ENCODE results near the gene ARHGAP26.

The ARHGAP26 gene

DNA sequence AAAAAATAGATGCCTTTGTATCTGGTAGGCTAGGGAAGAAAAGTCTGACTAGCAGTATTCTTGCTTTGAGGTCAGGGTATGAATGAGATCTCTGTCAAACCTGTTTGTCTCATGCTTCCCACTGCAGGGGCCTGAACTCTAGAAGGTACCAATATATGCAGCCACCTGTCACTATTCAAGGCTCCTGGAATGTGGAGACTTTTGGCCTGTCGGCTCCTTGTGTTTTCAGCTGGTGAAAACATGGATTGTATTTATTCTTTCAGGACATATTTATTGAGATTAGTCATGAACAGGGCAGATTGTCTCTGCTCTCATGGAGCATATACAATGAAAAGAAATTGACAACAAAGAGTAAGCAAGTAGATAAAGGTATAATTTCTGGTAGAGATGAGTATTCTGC, 255.8 kb downstream of the ARHGAP26 start:
- no peak for DNase-seq

- no peak for DNase-seq
These were observed 256.2 kb downstream of the ARHGAP26 start for GRCh38 chr5:143026380-143026779.

DNA sequence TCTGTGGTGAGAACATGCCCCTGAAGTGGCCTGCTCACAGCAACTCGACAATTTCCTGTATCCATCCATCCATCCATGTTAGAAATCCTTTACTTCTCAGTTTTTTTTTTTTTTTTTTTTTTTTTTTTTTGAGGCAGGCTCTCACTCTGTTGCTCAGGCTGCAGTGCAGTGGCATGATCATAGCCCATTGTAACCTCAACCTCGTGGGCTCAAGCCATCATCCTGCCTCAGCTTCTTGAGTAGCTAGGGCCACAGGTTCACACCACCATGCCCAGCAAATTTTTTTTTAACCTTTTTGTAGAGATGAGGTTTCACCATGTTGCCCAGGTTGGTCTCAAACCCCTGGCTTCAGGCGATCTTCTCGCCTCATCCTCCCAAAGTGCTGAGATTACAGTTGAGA, 259.1 kb downstream of the ARHGAP26 start:
- no peak for DNase-seq

DNA sequence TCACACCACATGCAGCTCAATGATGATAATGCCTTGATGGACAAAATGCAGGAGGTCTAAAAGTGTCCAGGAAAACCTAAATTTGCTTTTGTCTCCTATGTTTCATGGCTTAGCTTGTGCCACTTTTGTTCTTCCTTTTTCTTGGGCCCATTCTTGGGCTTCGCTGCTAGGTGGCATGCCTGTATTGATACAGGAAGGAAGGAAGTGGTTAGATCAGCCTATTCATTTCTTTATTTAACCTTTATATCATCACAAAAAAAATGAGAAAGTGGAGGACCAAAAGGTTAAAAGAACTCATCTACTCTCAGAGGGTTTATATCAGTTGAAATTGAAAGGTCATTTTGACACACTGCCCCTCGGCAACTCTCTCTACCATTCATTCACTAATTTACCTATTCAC, 260.2 kb downstream of the ARHGAP26 start:
- no peak for DNase-seq

GRCh38 chr5:143031781-143032580, 261.8 kb downstream of the ARHGAP26 start:
- no peak for DNase-seq

GRCh38 chr5:143032581-143032836, 262.3 kb downstream of the ARHGAP26 start:
- DNase-seq, result peak; percentile 25

GRCh38 chr5:143033535-143034250, 263.5 kb downstream of the ARHGAP26 start:
- no peak for DNase-seq

- no peak for DNase-seq
These were observed 266.2 kb downstream of the ARHGAP26 start for GRCh38 chr5:143036146-143036927.

- peak; percentile 50 for DNase-seq
These were observed 266.9 kb downstream of the ARHGAP26 start for GRCh38 chr5:143037071-143037470.

- DNase-seq, result no peak
These were observed 267.5 kb downstream of the ARHGAP26 start for GRCh38 chr5:143037708-143038107.

DNA sequence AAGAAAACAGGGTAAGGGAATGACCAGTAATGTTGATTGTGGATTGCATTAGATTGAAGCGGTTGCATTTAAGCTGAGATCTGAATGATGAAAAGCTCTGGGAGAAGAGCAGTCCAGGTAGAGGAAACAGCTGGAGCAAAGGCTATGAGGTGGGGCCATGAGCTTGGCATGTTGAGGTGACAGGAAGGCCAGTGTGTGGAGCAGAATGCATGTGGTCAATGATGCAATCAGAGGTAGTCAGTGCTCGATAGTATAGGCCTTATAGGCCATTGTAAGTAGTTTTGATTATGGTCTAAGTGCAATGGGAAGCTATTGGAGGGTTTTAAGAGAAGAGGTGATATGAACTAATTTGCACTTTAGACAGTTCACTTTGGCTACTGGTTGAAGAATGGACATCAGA, 270.4 kb downstream of the ARHGAP26 start:
- DNase-seq, result no peak

- peak; percentile 88 for DNase-seq
These were observed 271.3 kb downstream of the ARHGAP26 start for GRCh38 chr5:143041461-143041860.

DNA sequence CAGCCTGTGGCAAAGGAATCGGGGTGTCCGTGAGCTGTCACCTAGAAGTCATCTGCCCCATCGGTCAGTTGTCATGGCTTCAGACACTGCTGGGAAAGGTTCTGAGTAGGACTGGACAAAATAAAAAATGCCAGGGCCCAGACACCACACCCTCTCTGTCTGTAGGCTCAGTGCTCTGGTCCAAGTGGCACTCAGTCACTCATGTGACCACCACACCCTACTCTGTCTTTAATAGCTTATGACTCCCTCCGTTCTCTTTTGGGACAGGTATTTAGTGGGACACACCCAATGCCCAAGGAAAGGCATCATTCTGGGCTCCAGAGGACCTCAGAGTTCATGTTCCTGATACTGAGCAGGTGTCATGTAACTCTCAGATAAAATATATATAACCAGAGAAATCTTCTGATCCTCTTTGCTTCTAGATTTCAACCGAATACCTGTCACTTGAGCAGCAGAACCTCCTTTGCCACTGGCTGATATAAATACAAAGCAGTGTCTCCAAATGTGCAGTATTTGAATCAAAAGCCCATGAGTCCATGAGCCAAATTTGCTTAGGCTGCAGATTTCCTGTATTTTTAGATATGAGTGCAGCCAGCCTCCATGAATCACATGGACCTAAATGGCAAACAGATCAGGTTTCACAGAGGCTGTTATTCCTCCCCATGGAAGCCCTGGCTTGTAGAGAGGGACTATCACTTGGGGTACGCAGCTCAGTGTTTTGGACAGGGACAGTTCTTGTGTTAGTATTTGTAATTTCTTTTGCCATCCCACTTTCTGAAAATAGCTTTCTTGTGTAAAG, 272.0 kb downstream of the ARHGAP26 start:
- peak; percentile 67 for DNase-seq

DNA sequence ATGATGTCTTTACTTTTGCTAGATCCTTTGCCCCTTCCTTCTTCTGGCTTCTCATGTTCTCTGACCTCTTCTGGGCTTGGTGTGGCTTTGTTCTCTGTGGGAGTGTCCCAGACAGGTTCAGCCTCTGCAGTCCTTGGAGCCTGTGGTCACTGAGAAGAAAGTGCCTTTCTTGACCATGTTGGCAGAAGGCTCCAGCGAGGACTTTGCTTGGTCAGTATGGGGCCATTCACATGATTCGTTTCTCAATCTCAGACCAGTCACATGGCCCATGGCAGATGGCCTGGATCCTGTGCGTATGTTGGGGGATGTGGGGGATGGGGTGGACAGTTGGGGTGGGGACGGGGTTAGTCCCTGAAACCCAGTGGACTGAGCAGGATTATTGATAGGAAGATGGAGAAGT, 274.1 kb downstream of the ARHGAP26 start:
- DNase-seq, result no peak

- no peak for DNase-seq
These were observed 274.9 kb downstream of the ARHGAP26 start for GRCh38 chr5:143045062-143045461.

DNA sequence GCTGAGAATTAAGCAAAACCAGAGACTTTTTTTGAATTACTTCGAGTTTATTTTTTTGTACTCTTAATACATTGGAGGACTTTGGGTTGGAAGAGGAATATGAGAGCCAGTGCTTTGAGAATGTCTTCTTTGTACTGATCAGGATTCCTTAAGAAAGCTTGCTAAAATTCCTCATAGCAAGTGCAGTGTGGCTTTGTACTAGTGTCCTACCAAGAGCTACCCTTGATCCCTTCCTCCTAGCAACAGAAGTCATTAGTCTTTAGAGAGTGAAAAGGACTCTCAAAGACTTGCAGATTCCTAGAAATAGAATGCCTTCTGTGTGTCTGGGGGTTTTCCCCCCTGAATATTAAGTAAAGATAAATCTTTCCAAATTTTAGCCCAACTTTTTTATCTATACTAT, 276.1 kb downstream of the ARHGAP26 start:
- no peak for DNase-seq

DNA sequence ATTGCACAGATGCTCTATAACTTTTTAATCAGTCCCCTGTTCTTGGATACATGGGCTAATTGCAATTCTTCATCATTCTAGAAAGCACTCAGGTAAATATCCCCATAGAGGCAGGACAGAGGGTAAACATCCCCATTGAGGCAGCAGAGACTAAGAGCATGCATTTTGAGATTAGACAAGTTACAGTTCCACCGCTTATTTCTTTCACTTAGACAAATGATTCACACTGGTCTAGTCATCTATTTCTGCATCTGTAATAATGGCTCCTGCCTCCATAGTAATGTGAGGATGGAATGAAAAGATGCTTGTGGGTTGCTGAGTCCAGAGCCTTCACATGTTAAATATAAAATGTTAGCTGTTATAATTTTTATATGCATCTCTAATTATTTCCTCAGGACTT, 276.9 kb downstream of the ARHGAP26 start:
- DNase-seq, result no peak

GRCh38 chr5:143050183-143050582, 280.0 kb downstream of the ARHGAP26 start:
- no peak for DNase-seq

GRCh38 chr5:143051244-143052058, 281.3 kb downstream of the ARHGAP26 start:
- DNase-seq, result peak; percentile 73

DNA sequence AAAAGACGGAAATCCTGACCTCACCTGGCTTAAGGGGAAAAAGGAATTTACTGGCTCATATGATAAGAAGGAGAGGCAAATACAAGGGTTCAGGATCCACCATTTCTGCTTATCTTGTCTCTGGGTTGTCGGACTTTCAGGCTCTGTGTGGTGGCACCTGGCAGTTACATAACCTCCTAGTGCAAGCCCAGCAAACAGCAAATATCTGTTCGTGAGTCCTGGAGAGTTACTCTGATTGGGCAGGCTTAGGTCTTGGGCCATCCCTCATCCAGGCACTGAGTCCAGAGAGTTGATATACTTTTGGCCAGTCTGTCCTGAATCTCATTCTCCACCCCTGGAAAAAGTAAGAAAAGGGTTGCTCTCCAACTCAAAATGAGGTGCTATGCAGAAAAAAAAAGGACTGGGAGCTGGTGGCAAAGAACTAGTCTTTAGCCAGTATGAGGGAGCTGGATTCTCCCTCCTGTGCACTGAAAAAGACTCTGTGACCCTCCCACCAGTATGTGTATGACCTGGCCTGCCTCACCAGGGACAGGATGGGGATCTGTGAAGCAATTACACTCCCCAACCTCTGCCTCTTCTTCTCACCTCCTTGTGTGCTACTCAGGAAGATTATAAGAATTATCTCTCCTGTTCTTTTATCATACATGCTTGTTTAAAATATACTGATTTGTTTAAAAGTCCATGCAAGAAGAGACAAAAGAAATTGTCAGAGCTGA, 282.9 kb downstream of the ARHGAP26 start:
- no peak for DNase-seq

DNA sequence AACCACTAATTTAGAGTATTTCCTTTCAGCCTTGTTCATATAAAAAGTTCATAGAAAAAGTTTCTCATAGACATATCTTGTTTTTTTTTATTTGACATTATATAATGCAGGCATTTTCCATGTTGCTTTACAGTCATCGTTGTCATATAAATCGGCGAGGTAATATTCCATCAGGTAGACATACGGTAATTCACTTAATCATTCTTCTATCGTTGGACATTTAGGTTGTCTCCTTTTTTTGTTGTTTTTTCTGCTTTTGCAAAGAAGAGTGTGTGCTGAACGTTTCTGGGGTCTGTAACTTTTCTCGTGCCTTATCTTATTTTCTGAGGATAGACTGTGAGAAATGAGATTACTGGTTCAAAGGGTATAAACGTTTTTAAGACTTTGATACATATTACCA, 283.6 kb downstream of the ARHGAP26 start:
- DNase-seq, result no peak
